Medulla oblongata (tissue), 1 donor: ENCODE measurements around the gene PPP1R3A.

Experiments used
- DNase-seq: peaks from one replicate; pipeline ENCODE4 v3.0.0-alpha.2; 2015; ENCODE audit errors: extremely low spot score

Gene PPP1R3A

GRCh38 chr7:113883096-113883495 lies 35.7 kb downstream of the PPP1R3A start:
- DNase-seq: no peak

- no peak for DNase-seq
Observed at GRCh38 chr7:113880559-113880958, 38.2 kb downstream of the PPP1R3A start.

- no peak for DNase-seq
Observed at GRCh38 chr7:113878394-113878992, 40.3 kb downstream of the PPP1R3A start.

- no peak for DNase-seq
Observed at GRCh38 chr7:113875224-113875623, 43.6 kb downstream of the PPP1R3A start.

- DNase-seq: no peak
Observed at GRCh38 chr7:113873554-113874151, 45.2 kb downstream of the PPP1R3A start.

- DNase-seq: no peak
Observed at GRCh38 chr7:113872981-113873380, 45.8 kb downstream of the PPP1R3A start.

GRCh38 chr7:113867325-113867724 lies 51.5 kb downstream of the PPP1R3A start:
- DNase-seq: no peak

GRCh38 chr7:113856010-113856409 lies 62.8 kb downstream of the PPP1R3A start:
- DNase-seq: no peak

- DNase-seq: no peak
Observed at GRCh38 chr7:113840954-113841353, 77.9 kb downstream of the PPP1R3A start.

GRCh38 chr7:113835367-113835766 lies 83.4 kb downstream of the PPP1R3A start:
- no peak for DNase-seq

- no peak for DNase-seq
Observed at GRCh38 chr7:113832196-113832745, 86.5 kb downstream of the PPP1R3A start.

- no peak for DNase-seq
Observed at GRCh38 chr7:113831556-113831955, 87.3 kb downstream of the PPP1R3A start.

- DNase-seq: no peak
Observed at GRCh38 chr7:113828581-113828980, 90.2 kb downstream of the PPP1R3A start.
